ENCODE data around the gene ENDOV.
A peak's percentile ranks its signal among the peaks of the same experiment; 100 is the strongest.

The ENDOV gene

GRCh38 chr17:80415626-80416137 lies 715 bp downstream of the ENDOV start:
- DNase-seq (ENCODE audit: low read depth): no peak

DNA sequence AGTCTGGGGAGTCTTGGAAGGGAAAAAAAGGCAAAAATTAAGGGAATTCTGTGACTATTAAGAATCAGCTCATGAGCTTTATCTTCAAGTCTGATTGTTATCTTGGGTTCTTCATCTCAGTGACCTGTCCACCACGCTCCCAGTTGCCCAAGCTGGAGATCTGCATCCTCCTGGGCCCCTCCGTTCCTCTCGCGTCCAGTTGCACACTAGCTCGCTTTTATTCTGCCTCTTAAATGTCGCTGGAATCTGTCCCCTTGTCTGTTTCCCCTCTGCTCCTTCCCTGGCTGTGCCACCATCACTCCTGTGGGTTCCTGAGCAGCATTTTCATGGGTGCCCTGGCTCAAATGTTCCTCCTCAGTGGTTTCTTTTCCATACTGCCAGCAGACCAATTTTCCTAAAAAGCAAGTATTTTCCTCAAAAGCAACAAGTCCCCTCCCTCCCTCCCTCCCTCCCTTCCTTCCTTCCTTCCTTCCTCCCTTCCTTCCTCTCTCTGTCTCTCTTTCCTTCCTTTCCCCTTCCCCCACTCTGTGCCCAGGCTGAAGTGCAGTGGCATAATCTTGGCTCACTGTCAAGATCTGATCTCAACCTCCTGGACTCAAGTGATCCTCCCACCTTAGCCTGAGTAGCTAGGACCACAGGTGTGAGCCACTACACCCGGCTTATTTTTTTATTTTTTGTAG lies 1.4 kb downstream of the ENDOV start:
- DNase-seq (ENCODE audit: low read depth): no peak
- peak overlapping the region; percentile 100 for H3K4me3 ChIP-seq (ENCODE audit: control insufficient read depth, low read depth, low read length)
- TF ChIP-seq, protein P1, sequence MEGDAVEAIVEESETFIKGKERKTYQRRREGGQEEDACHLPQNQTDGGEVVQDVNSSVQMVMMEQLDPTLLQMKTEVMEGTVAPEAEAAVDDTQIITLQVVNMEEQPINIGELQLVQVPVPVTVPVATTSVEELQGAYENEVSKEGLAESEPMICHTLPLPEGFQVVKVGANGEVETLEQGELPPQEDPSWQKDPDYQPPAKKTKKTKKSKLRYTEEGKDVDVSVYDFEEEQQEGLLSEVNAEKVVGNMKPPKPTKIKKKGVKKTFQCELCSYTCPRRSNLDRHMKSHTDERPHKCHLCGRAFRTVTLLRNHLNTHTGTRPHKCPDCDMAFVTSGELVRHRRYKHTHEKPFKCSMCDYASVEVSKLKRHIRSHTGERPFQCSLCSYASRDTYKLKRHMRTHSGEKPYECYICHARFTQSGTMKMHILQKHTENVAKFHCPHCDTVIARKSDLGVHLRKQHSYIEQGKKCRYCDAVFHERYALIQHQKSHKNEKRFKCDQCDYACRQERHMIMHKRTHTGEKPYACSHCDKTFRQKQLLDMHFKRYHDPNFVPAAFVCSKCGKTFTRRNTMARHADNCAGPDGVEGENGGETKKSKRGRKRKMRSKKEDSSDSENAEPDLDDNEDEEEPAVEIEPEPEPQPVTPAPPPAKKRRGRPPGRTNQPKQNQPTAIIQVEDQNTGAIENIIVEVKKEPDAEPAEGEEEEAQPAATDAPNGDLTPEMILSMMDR (IDR thresholded peaks at IDR 0.05; ENCODE audit: control insufficient read depth, insufficient read depth, low read depth, low read length, missing control alignments): no peak

More at GRCh38 chr17:80415626-80416137, 715 bp downstream of the ENDOV start:
- TF ChIP-seq, protein P1 (IDR thresholded peaks at IDR 0.05; ENCODE audit: control insufficient read depth, insufficient read depth, low read depth, low read length, missing control alignments): no peak
- H3K4me3 ChIP-seq (ENCODE audit: control insufficient read depth, low read depth, low read length): peak overlapping the region; percentile 100

- TF ChIP-seq, protein P1 (IDR thresholded peaks at IDR 0.05; ENCODE audit: control insufficient read depth, insufficient read depth, low read depth, low read length, missing control alignments): no peak
- DNase-seq (ENCODE audit: low read depth): no peak
- no peak overlapping the region for H3K4me3 ChIP-seq (ENCODE audit: control insufficient read depth, low read depth, low read length)
These were observed 1.9 kb downstream of the ENDOV start for GRCh38 chr17:80416940-80417293.

- no peak overlapping the region for H3K4me3 ChIP-seq (ENCODE audit: control insufficient read depth, low read depth, low read length)
- TF ChIP-seq, protein P1 (IDR thresholded peaks at IDR 0.05; ENCODE audit: control insufficient read depth, insufficient read depth, low read depth, low read length, missing control alignments): no peak
- DNase-seq (ENCODE audit: low read depth): no peak
These were observed 3.6 kb downstream of the ENDOV start for GRCh38 chr17:80418589-80418988.

- DNase-seq (ENCODE audit: low read depth): no peak
- TF ChIP-seq, protein P1 (IDR thresholded peaks at IDR 0.05; ENCODE audit: control insufficient read depth, insufficient read depth, low read depth, low read length, missing control alignments): no peak
- H3K4me3 ChIP-seq (ENCODE audit: control insufficient read depth, low read depth, low read length): no peak overlapping the region
These were observed 4.3 kb downstream of the ENDOV start for GRCh38 chr17:80419255-80419654.

DNA sequence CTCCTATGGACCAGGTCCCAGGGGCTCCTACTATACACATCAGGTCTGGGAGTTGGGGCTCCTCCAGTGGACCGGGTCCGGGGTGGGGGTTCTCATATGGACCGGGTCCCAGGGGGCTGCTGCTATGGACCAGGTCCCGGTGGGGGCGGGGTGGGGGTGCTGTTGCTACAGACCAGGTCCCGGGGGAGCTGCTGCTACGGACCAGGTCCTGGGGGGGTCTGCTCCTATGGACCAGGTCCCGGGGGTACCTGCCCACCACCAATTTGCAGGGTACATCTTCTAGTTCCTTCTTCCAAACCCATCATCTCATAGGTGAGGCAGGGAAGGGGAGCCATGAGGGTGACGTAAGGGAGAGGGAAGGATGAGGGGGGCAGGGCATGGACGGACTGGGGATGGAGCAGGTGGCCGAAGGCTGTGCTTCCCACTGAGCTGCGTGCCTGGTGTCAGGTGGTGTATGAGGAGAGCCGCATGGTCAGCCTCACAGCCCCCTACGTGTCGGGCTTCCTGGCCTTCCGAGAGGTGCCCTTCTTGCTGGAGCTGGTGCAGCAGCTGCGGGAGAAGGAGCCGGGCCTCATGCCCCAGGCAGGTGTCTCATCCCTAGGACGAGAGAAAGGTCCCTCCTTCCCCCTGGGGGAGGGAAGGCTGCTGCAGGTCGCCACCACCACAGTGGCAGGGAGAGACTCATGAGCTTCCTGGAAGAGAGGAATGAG lies 6.6 kb downstream of the ENDOV start:
- no peak overlapping the region for H3K4me3 ChIP-seq (ENCODE audit: control insufficient read depth, low read depth, low read length)
- DNase-seq (ENCODE audit: low read depth): no peak
- TF ChIP-seq, protein P1 (IDR thresholded peaks at IDR 0.05; ENCODE audit: control insufficient read depth, insufficient read depth, low read depth, low read length, missing control alignments): no peak

Measured in AG09309 (cell line).